Activated CD8-positive, alpha-beta T cell treated with anti-CD3 and anti-CD28 coated beads for 36 hours (primary cell): ENCODE results near the gene SCFD2. TPM values are rescaled to one million over a fixed set of nuclear protein-coding genes. Genes with fewer than 3 reads are reported as not detected.

Experiments
- ATAC-seq: fragments of 200-7000 bp; cut with Tn5 transposase; one replicate; pipeline ENCODE4 v1.10.0; 2021; ENCODE audit warnings: mild to moderate bottlenecking, moderate library complexity
- CTCF ChIA-PET: fragments of 350-600 bp; sonication (Branson Sonifier 250); formaldehyde crosslinking; loops from one replicate; lab custom pipeline; 2021; ENCODE audit warnings: antibody characterized with exemption; lab: Charles Lee
- POLR2A ChIA-PET: fragments of 350-600 bp; sonication (Branson Sonifier 250); formaldehyde crosslinking; loops from one replicate; lab custom pipeline; 2021; ENCODE audit warnings: antibody characterized with exemption; lab: Charles Lee
- DNase-seq: peaks from one replicate; pipeline ENCODE4 v3.0.0-alpha.2; 2020
- H3K27ac Mint-ChIP-seq: one replicate; pipeline ENCODE4 v1.8.0; 2021; ENCODE audit warnings: mild to moderate bottlenecking, mixed read lengths
- H3K27me3 Mint-ChIP-seq: one replicate; pipeline ENCODE4 v1.8.0; 2021; ENCODE audit warnings: mixed read lengths
- H3K36me3 Mint-ChIP-seq: one replicate; pipeline ENCODE4 v1.8.0; 2021; ENCODE audit warnings: low read depth, mixed read lengths
- H3K4me1 Mint-ChIP-seq: one replicate; pipeline ENCODE4 v1.8.0; 2021; ENCODE audit warnings: low read depth, mixed read lengths
- H3K4me3 Mint-ChIP-seq: one replicate; pipeline ENCODE4 v1.8.0; 2021; ENCODE audit warnings: mild to moderate bottlenecking, moderate library complexity, mixed read lengths
- H3K9me3 Mint-ChIP-seq: one replicate; pipeline ENCODE4 v1.8.0; 2021; ENCODE audit warnings: mixed read lengths
- CTCF ChIP-seq: fragments of 200-600 bp; IDR thresholded peaks from one replicate; pipeline ENCODE4 v1.8.0; 2022; ENCODE audit warnings: antibody characterized with exemption, mild to moderate bottlenecking
- intact Hi-C: fragments of 100-400 bp; cut with micrococcal nuclease; formaldehyde crosslinking; loops from one replicate; pipeline ENCODE4 v1.10.0; 2022
- total RNA-seq, 2 experiments: library from RNA; stranded (reverse); gene quantifications; one replicate each; pipeline ENCODE4 v1.2.3, GENCODE V29; 2021

Gene SCFD2
- total RNA-seq, 2 experiments from 2014 or later, result 21.4 to 22.1 TPM

GRCh38 chr4:52919461-52919860, 446.4 kb downstream of the SCFD2 start:
- Mint-ChIP-seq H3K4me1 (no peaks in the 10 kb centered on the region), H3K27me3 (no peaks in the 10 kb centered on the region), H3K27ac (no peak overlapping the region), H3K36me3 (peaks cover 4% of the 10 kb centered on the region), H3K9me3 (no peaks in the 10 kb centered on the region), H3K4me3 (no peak overlapping the region)
- CTCF ChIA-PET, result interaction anchor here (2.2 kb wide), 1 partner anchor 8 kb away, joined by 7 read pairs; no protein-coding TSS in a partner anchor
- no peak for TF ChIP-seq CTCF
- POLR2A ChIA-PET, result no interaction called here
- ATAC-seq (no peak), DNase-seq (no peak)
- intact Hi-C loops, result no loop called here

- POLR2A ChIA-PET, result no interaction called here
- no peak overlapping the region for H3K4me3 Mint-ChIP-seq
- ATAC-seq, result no peak
Observed at GRCh38 chr4:52917817-52918216, 448.0 kb downstream of the SCFD2 start.

GRCh38 chr4:52915730-52916300, 450.0 kb downstream of the SCFD2 start:
- TF ChIP-seq CTCF, result no peak
- Mint-ChIP-seq H3K4me1 (no peaks in the 10 kb centered on the region), H3K9me3 (no peaks in the 10 kb centered on the region), H3K36me3 (peaks cover 6% of the 10 kb centered on the region), H3K27ac (no peak overlapping the region), H3K27me3 (no peaks in the 10 kb centered on the region), H3K4me3 (no peak overlapping the region)
- CTCF ChIA-PET, result no interaction called here
- POLR2A ChIA-PET, result no interaction called here
- intact Hi-C loops, result no loop called here
- DNase-seq (no peak), ATAC-seq (no peak)

More at GRCh38 chr4:52917817-52918216, 448.0 kb downstream of the SCFD2 start:
- Mint-ChIP-seq H3K9me3 (no peaks in the 10 kb centered on the region), H3K4me1 (no peaks in the 10 kb centered on the region), H3K36me3 (peaks cover 4% of the 10 kb centered on the region), H3K27ac (no peak overlapping the region), H3K27me3 (no peaks in the 10 kb centered on the region)
- intact Hi-C loops, result no loop called here
- CTCF ChIA-PET, result interaction anchor here (1.2 kb wide), 1 partner anchor 66 kb away, joined by 3 read pairs; no protein-coding TSS in a partner anchor
- TF ChIP-seq CTCF, result no peak
- DNase-seq, result no peak

GRCh38 chr4:52915191-52915590, 450.7 kb downstream of the SCFD2 start:
- intact Hi-C loops, result no loop called here
- no peak overlapping the region for H3K27ac Mint-ChIP-seq
- ChIA-PET POLR2A (no interaction called here), CTCF (no interaction called here)
- peaks cover 5% of the 10 kb centered on the region for H3K36me3 Mint-ChIP-seq
- no peak for DNase-seq
- H3K9me3 Mint-ChIP-seq, result no peaks in the 10 kb centered on the region
- no peak for ATAC-seq
- no peak overlapping the region for H3K4me3 Mint-ChIP-seq
- no peak for TF ChIP-seq CTCF
- no peaks in the 10 kb centered on the region for H3K27me3 Mint-ChIP-seq
- H3K4me1 Mint-ChIP-seq, result no peaks in the 10 kb centered on the region

- POLR2A ChIA-PET, result no interaction called here
- no peak overlapping the region for H3K4me3 Mint-ChIP-seq
- H3K27ac Mint-ChIP-seq, result no peak overlapping the region
- intact Hi-C loops, result no loop called here
- H3K9me3 Mint-ChIP-seq, result no peaks in the 10 kb centered on the region
- DNase-seq (no peak), ATAC-seq (no peak)
- TF ChIP-seq CTCF, result no peak
- CTCF ChIA-PET, result interaction anchor here (0.6 kb wide), 1 partner anchor 61 kb away, joined by 3 read pairs; no protein-coding TSS in a partner anchor
- H3K36me3 Mint-ChIP-seq, result peaks cover 2% of the 10 kb centered on the region
- no peaks in the 10 kb centered on the region for H3K4me1 Mint-ChIP-seq
- no peaks in the 10 kb centered on the region for H3K27me3 Mint-ChIP-seq
Observed at GRCh38 chr4:52914051-52914605, 451.7 kb downstream of the SCFD2 start.
